ENCODE measurements around the gene ZDHHC13. TPM values are rescaled to one million over a fixed set of nuclear protein-coding genes. Genes with fewer than 3 reads are reported as not detected.

Gene ZDHHC13
- polyA plus RNA-seq, 1 of the 3 experiments (the other 2 are of a cell fraction), result 8.2 TPM

- H2AFZ ChIP-seq (ENCODE audit: low read depth), result no peak overlapping the region
- TF ChIP-seq RFX5 (IDR thresholded peaks at IDR 0.05; ENCODE audit: low read length) (no peak), EP300 (IDR thresholded peaks at IDR 0.05; ENCODE audit: borderline replicate concordance in 1 of 2, low read depth in 1 of 2, low read length in 1 of 2) (no peak), YY1 (IDR thresholded peaks at IDR 0.05; ENCODE audit: low read depth) (no peak), MXI1 (IDR thresholded peaks at IDR 0.05; ENCODE audit: low read depth, low read length) (no peak), FOXM1 (IDR thresholded peaks at IDR 0.05; ENCODE audit: low read depth) (no peak), JUND (IDR thresholded peaks at IDR 0.05) (no peak), REST (IDR thresholded peaks at IDR 0.05; ENCODE audit: low read depth, low read length) (no peak), GABPA (IDR thresholded peaks at IDR 0.05; ENCODE audit: low read depth) (no peak), NFIC (IDR thresholded peaks at IDR 0.05; ENCODE audit: borderline replicate concordance) (no peak), MEF2A (IDR thresholded peaks at IDR 0.05; ENCODE audit: borderline replicate concordance, low read depth) (no peak), SIN3A (IDR thresholded peaks at IDR 0.05; ENCODE audit: borderline replicate concordance, low read depth, low read length) (no peak), CHD2 (IDR thresholded peaks at IDR 0.05; ENCODE audit: low read length, partially characterized antibody) (no peak), ELF1 (IDR thresholded peaks at IDR 0.05) (no peak), CTCF (IDR thresholded peaks at IDR 0.05) (no peak), NRF1 (IDR thresholded peaks at IDR 0.05; ENCODE audit: low read depth, low read length) (no peak), RAD21 (IDR thresholded peaks at IDR 0.05; ENCODE audit: low read length) (no peak)
- TF ChIP-seq, protein P1, sequence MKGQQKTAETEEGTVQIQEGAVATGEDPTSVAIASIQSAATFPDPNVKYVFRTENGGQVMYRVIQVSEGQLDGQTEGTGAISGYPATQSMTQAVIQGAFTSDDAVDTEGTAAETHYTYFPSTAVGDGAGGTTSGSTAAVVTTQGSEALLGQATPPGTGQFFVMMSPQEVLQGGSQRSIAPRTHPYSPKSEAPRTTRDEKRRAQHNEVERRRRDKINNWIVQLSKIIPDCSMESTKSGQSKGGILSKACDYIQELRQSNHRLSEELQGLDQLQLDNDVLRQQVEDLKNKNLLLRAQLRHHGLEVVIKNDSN (IDR thresholded peaks at IDR 0.05; ENCODE audit: borderline replicate concordance, low read depth), result no peak
- TF ChIP-seq, protein P2, sequence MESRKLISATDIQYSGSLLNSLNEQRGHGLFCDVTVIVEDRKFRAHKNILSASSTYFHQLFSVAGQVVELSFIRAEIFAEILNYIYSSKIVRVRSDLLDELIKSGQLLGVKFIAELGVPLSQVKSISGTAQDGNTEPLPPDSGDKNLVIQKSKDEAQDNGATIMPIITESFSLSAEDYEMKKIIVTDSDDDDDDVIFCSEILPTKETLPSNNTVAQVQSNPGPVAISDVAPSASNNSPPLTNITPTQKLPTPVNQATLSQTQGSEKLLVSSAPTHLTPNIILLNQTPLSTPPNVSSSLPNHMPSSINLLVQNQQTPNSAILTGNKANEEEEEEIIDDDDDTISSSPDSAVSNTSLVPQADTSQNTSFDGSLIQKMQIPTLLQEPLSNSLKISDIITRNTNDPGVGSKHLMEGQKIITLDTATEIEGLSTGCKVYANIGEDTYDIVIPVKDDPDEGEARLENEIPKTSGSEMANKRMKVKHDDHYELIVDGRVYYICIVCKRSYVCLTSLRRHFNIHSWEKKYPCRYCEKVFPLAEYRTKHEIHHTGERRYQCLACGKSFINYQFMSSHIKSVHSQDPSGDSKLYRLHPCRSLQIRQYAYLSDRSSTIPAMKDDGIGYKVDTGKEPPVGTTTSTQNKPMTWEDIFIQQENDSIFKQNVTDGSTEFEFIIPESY (IDR thresholded peaks at IDR 0.05; ENCODE audit: borderline replicate concordance, low read depth), result no peak
- no peaks in the 10 kb centered on the region for H3K4me1 ChIP-seq (ENCODE audit: control insufficient read depth in 1 of 2, insufficient read depth in 2 of 2, low read depth in 1 of 2, low read length in 1 of 2)
- no peaks in the 10 kb centered on the region for H3F3A ChIP-seq (replicated peaks; ENCODE audit: insufficient read depth)
- no peak overlapping the region for H3K4me3 ChIP-seq (ENCODE audit: low read depth in 2 of 2, low read length in 1 of 2)
- no peak for DNase-seq
- H4K20me1 ChIP-seq (ENCODE audit: insufficient read depth), result no peaks in the 10 kb centered on the region
- ChIA-PET CTCF (interaction anchor here (1.0 to 1.5 kb wide), 3 partner anchors 15 to 22 kb away, joined by 3 to 5 read pairs (median 3); no protein-coding TSS in a partner anchor), POLR2A (no interaction called here)
- H3K9me3 ChIP-seq, result no peaks in the 10 kb centered on the region
- 94% methylated on average over 2 of the region's 2 CpGs for WGBS (ENCODE audit: low lambda C conversion rate)
- no peaks in the 10 kb centered on the region for H3K36me3 ChIP-seq (replicated peaks in 1 of 2; ENCODE audit: control insufficient read depth in 1 of 2, insufficient read depth in 2 of 2, low read length in 1 of 2)
- no peak overlapping the region for H3K9ac ChIP-seq
- H3K79me2 ChIP-seq (ENCODE audit: insufficient read depth), result no peaks in the 10 kb centered on the region
- H3K9me2 ChIP-seq, result no peaks in the 10 kb centered on the region
- H3K27me3 ChIP-seq (ENCODE audit: insufficient read depth), result peaks cover 6% of the 10 kb centered on the region; the same call in 1 of the 2 replicates
- no peak overlapping the region for H3K27ac ChIP-seq (ENCODE audit: low read depth in 2 of 2, low read length in 1 of 2)
- no peak overlapping the region for H3K4me2 ChIP-seq
Observed at GRCh38 chr11:19092850-19093249, 24.1 kb upstream of the ZDHHC13 start.
